PFSK-1 (cell line): ENCODE measurements around the gene PSMC5.

Source experiments
- FOXP2 ChIP-seq: optimal IDR thresholded peaks from 2 replicates; pipeline ENCODE3; 2011; ENCODE audit warnings: borderline replicate concordance, control low read depth, inconsistent platforms; ENCODE audit not compliant: insufficient read depth; ENCODE audit errors: extremely low read length, extremely low read depth
- POLR2AphosphoS5 ChIP-seq: IDR thresholded peaks from 2 replicates; pipeline ENCODE4 v1.6.1; 2012; ENCODE audit warnings: low read depth, mild to moderate bottlenecking, control low read depth, low read length, moderate library complexity
- SIN3A ChIP-seq: IDR thresholded peaks from 2 replicates; pipeline ENCODE4 v1.6.1; 2012; ENCODE audit warnings: mild to moderate bottlenecking, low read length, moderate library complexity, borderline replicate concordance; ENCODE audit not compliant: insufficient read depth
- TAF1 ChIP-seq: IDR thresholded peaks from 2 replicates; pipeline ENCODE4 v1.6.1; 2012; ENCODE audit warnings: low read length, control low read depth, borderline replicate concordance; ENCODE audit not compliant: insufficient read depth
- TF ChIP-seq, protein P1 (sequence below), 2 experiments: IDR thresholded peaks; 2 replicates each; pipeline versions ENCODE4 v1.6.1 to v1.8.0; 2011 to 2012; ENCODE audit warnings: low read depth in 2 of 2, low read length in 2 of 2, control low read depth in 1 of 2, inconsistent platforms in 1 of 2, mild to moderate bottlenecking in 1 of 2, moderate library complexity in 1 of 2; ENCODE audit not compliant: insufficient read depth in 1 of 2

PSMC5 gene

DNA sequence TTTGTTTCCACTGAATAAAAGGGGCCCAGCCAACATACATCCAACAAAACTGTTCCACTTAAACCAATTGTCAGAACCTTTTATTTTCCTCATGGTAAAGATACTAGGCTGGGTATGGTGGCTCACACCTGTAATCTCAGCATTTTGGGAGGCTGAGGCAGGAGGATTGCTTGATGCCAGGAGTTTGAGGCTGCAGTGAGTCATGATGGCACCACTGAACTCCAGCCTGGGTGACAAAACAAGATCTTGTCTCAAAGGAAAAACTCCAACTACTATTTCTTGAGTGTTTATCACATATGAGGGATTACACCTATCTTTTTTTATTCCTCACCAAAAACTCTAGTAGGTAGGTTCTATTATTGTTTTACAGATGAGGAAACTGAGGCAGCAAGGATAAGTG lies 4.7 kb upstream of the PSMC5 start:
- TF ChIP-seq SIN3A, result no peak
- TF ChIP-seq FOXP2, result no peak

DNA sequence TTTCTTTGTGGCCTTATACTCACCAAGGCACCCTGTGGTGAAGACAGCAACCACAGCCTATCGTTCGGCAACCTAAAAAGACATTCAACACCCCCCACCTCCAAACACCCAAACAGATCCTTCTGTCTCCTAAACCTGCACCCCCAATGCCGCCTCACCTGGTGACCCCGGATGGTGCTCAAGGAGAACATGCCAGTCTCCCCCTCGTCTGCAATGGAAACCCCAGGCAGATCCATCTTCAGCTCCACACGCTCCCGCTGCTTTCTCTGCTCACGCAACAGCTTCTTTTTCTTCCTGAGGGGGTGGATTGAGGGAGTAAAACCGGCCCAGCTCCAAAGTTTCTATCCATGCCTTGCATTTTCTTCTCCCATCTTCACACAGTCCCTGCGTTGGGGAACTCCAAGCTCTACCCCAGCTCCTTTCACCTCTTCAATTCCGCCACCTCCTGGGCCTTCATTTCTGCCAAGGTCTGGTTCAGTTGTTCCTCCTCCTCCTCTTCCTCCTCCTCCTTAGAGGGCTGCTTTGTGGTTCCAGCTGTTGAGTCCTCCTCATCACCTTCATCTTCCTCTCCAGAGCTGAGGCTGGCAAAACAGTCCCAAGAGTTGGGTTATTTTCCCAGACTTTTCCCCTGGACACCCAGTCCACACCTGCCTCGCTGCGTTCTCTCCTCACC lies 3.4 kb upstream of the PSMC5 start:
- TF ChIP-seq, protein P1, sequence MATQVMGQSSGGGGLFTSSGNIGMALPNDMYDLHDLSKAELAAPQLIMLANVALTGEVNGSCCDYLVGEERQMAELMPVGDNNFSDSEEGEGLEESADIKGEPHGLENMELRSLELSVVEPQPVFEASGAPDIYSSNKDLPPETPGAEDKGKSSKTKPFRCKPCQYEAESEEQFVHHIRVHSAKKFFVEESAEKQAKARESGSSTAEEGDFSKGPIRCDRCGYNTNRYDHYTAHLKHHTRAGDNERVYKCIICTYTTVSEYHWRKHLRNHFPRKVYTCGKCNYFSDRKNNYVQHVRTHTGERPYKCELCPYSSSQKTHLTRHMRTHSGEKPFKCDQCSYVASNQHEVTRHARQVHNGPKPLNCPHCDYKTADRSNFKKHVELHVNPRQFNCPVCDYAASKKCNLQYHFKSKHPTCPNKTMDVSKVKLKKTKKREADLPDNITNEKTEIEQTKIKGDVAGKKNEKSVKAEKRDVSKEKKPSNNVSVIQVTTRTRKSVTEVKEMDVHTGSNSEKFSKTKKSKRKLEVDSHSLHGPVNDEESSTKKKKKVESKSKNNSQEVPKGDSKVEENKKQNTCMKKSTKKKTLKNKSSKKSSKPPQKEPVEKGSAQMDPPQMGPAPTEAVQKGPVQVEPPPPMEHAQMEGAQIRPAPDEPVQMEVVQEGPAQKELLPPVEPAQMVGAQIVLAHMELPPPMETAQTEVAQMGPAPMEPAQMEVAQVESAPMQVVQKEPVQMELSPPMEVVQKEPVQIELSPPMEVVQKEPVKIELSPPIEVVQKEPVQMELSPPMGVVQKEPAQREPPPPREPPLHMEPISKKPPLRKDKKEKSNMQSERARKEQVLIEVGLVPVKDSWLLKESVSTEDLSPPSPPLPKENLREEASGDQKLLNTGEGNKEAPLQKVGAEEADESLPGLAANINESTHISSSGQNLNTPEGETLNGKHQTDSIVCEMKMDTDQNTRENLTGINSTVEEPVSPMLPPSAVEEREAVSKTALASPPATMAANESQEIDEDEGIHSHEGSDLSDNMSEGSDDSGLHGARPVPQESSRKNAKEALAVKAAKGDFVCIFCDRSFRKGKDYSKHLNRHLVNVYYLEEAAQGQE (IDR thresholded peaks at IDR 0.05; ENCODE audit: insufficient read depth in 1 of 2, low read depth in 2 of 2, low read length in 2 of 2), result no peak
- TF ChIP-seq FOXP2 (no peak), TAF1 (no peak)

DNA sequence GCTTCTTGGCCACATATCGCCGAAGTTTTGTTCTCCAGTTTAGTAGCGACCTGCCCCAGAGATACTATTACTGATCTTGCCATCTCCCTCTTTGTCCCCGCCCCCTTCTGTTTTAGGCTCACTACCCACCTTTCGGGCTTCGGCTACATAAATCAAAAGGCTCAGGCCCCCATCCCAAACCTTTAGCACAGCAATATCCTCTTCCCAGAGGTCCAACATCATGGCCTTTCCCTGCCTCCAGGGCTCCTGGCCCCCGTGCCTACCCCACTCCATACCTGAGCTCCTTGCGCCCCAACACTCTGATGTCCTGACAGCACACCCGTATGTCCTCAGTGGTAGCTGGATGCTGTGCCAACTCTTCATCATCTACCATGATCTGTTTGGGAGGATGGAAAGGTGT lies 2.9 kb upstream of the PSMC5 start:
- TF ChIP-seq FOXP2 (no peak), TAF1 (no peak), POLR2AphosphoS5 (no peak), SIN3A (no peak)
- TF ChIP-seq, protein P1 (IDR thresholded peaks at IDR 0.05; ENCODE audit: insufficient read depth in 1 of 2, low read depth in 2 of 2, low read length in 2 of 2), result no peak

DNA sequence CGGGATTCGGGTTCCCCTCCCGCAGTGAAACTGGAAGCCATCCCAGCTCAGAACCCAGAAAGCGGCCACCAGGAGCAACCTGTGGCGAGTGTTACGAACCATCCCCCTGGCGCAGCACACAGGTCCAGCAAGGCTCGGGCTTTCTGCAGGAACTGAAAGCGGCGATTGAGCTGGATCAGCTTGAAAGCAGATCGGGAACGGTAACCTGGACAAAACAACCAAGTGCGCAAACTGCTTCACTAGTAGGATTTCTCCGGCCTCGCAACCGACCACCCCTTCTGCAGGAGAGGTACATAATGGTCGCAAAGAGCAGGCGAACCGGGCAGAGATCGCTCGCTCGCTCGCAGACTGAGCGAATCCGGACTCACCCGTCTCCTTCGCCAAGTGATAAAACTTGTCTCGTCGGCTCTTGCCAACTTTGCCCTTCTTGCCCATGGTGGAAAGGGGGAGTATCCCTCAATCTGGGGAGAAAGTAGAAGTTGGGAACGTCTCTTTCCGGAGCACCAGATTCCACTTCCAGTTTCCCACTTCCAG lies 696 bp upstream of the PSMC5 start:
- TF ChIP-seq, protein P1 (IDR thresholded peaks at IDR 0.05; ENCODE audit: insufficient read depth in 1 of 2, low read depth in 2 of 2, low read length in 2 of 2), result peak in 1 of 2 experiments; percentile 61; a peak in 2 of 4 replicates
- TF ChIP-seq SIN3A (0 out of 2 replicates have a peak, but pooled peaks have one; percentile 55), TAF1 (no peak)

DNA sequence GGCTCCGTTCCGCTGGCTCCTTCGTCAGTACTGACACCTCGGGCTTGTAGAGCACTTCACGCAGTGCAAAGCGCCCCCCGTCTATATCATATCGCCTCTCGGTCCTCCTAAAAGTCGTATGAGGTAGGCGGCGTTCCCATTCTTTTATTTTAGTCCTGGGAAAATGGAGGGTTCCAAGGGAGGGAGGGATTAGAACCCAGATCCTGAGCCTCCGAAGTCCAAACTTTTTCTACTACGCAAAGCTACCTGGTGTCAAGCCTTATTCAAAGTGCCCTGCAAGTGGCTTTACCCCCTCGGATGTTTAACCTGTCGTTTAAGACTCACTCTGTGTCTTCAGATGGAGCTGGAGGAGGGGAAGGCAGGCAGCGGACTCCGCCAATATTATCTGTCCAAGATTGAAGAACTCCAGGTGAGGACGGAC lies 580 bp downstream of the PSMC5 start:
- TF ChIP-seq SIN3A (no peak), TAF1 (no peak), FOXP2 (no peak), POLR2AphosphoS5 (no peak)
- TF ChIP-seq, protein P1 (IDR thresholded peaks at IDR 0.05; ENCODE audit: insufficient read depth in 1 of 2, low read depth in 2 of 2, low read length in 2 of 2), result no peak
